Peyer's patch (tissue), 4 donors: ENCODE measurements around the gene KRTAP9-2.

Experiments
- CTCF ChIP-seq, 6 experiments: fragments of 450-650 bp in 4 of 6; fragments of 200-600 bp in 2 of 6; sonication (generic) in 1 of 6; IDR thresholded peaks; one replicate each; pipeline ENCODE4 v1.5.1; 2017 to 2019; ENCODE audit warnings: antibody characterized with exemption in 6 of 6, mild to moderate bottlenecking in 3 of 6, moderate library complexity in 1 of 6
- POLR2A ChIP-seq, 2 donors: fragments of 450-650 bp; IDR thresholded peaks; one replicate each; pipeline ENCODE4 v1.5.1; 2017; ENCODE audit warnings: antibody characterized with exemption in 2 of 2, mild to moderate bottlenecking in 2 of 2, moderate library complexity in 2 of 2

- TF ChIP-seq POLR2A (IDR thresholded peaks at IDR 0.05) (no peak), CTCF (IDR thresholded peaks at IDR 0.05) (no peak)
Observed at GRCh38 chr17:41199421-41200078, 26.9 kb upstream of the KRTAP9-2 start.
